GM21528 (cell line): ENCODE data around the gene COQ9.

Experiments used
- ATAC-seq: cut with Tn5 transposase; IDR thresholded peaks from one replicate; pipeline ENCODE4 v1.9.1; 2021; ENCODE audit warnings: mild to moderate bottlenecking, moderate library complexity; ENCODE audit not compliant: unreplicated experiment, low FRiP score

The COQ9 gene

GRCh38 chr16:57509231-57509923 lies 62.1 kb downstream of the COQ9 start:
- no peak for ATAC-seq

- no peak for ATAC-seq
Measured at GRCh38 chr16:57510016-57510871, 63.0 kb downstream of the COQ9 start.
